Posterior vena cava (tissue), 2 donors: ENCODE data around the gene HSCB. TPM values are rescaled to one million over a fixed set of nuclear protein-coding genes. Genes with fewer than 3 reads are reported as not detected.
"Not testable (repeated sequence)": the region's sequence is repeated elsewhere in the genome, so short reads cannot be mapped to it uniquely, and the experiment has no call there.

Experiments used
- DNase-seq: peaks from one replicate; pipeline ENCODE4 v3.0.0-alpha.2; 2020; ENCODE audit warnings: low spot score
- intact Hi-C, 2 donors: fragments of 100-400 bp; cut with DNase I; formaldehyde crosslinking; loops; one replicate each; pipeline versions ENCODE4 v1.14.1 to v1.14.2; 2022 to 2023
- long read RNA-seq, 2 donors: library from polyadenylated mRNA; unstranded; transcript quantifications; one replicate each; pipeline ENCODE4 v2.0.0, GENCODE V29; 2020 to 2021
- total RNA-seq, 2 donors: library from RNA; stranded (reverse); fragmentation: NEBNext Ultra II Directional; extraction: Animal tissue kit (Norgen Biotek cat#: 25700); gene quantifications; one replicate each; pipeline ENCODE4 v1.2.1, GENCODE V29; 2021
- donor health status: DM: yes; HTN: yes; CAD: no.
- donor health status: DM: yes; HTN: yes; CAD: no.

Gene HSCB
- total RNA-seq: 10 to 100 TPM in 1 of 2 donors, 1 to 10 TPM in 1; 9.7 to 10.6 TPM
- long read RNA-seq, donor 1, partial matches to known transcripts: 0 of 1 reads
- long read RNA-seq, donor 1, other reads (novel, unspliced or antisense): 1 of 1 reads
- long read RNA-seq, donor 2, transcript HSCB-201 (6 exons, 1,114 nt): major isoform, 6 of 11 reads
- long read RNA-seq, donor 2, partial matches to known transcripts: 0 of 11 reads
- long read RNA-seq, donor 2, other reads (novel, unspliced or antisense): 2 of 11 reads

DNA sequence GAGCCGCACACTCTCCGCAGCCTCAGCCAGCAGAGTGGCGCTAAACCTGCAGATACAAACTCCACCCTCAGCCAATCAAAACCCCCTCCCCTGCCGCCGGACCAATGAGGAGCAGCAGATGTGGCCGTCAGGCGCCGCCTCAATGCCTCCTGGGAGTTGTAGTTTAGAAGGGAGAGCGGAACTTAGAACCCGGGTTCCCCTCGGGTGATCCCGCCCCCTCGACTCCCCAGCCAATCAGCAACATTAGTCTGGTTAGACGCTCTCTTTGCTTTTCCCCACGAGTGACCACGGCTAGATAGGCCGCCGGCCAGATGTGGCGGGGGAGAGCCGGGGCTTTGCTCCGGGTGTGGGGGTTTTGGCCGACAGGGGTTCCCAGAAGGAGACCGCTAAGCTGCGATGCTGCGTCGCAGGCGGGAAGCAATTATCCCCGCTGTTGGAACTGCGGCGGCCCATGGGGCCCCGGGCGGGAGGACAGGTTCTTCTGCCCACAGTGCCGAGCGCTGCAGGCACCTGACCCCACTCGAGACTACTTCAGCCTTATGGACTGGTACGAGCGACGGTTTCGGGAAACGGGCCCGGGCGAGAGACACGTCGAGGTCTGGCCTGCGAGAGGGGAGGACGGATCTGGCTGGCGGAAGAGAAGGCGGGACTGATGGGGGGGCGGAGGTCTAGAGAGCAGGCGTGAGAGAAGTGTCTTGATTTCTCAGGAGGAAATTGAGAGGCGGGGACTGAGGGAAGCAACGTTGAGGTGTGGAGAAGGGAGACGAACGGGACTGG is at the start of gene HSCB, which contains the start of gene CHEK2:
Gene HSCB, plus strand, starts transcription at position 255 of the 777 bp plus-strand sequence. Its CDS starts 57 bp downstream, at position 312.
Gene CHEK2, minus strand, starts transcription at position 36 of the 777 bp plus-strand sequence. CDS start 7,099 bp downstream, outside the sequence.
- peak; percentile 99 for DNase-seq
- intact Hi-C loops: no loop called here

DNA sequence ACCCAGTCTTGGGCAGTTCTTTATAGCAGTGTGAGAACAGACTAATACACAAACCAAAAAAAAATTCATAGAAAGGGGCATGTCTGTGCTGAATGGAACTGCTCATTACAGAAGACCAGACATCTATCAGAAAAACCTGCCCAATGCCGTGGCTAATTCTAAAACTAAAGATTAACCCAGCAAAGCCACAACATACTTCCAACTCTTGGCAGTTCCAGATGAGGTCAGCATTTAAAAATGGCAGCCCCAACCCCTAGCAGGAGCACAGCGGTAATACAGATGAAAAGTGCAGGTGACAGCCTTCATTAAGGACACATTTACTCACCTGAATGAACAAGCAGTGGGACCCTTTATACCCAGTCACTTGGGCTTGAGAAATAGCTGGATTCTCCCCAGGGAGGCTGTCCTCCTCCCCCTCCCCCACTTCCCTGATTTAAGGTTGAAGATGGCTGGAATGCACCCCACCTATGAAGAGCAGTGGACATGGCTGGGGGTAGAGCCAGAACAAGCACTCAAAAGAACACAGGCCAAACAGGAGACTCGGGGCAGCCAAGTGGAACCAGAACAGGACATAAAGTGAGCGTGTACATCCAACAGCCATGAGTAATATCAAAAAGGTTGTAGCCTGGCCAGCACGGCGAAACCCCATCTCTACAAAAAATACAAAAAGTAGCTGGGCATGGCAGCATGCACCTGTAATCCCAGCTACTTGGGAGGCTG is 48.6 kb upstream of the HSCB start:
- DNase-seq: not testable (repeated sequence)

DNA sequence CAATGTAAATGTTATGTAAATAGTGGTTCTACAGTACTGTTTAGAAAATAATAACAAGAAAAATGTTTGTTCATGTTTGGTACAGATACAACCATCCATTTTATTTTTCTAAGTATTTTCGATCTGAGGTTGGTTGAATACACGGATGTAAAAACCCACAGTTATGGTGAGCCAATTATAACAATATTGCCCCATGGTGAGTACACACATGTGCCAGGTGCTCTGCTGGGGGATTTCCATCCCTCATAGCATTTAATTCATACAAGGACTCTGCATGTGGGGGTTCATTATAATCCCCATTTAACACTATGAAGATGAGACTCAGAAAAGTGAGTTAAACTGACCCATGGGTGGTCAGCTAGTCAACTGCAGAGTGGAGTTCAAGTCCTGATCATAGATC is 38.9 kb upstream of the HSCB start:
- DNase-seq: no peak
- intact Hi-C loops: no loop called here

More for the DNA sequence above, 48.6 kb upstream of the HSCB start:
- intact Hi-C loops: not testable (repeated sequence)

DNA sequence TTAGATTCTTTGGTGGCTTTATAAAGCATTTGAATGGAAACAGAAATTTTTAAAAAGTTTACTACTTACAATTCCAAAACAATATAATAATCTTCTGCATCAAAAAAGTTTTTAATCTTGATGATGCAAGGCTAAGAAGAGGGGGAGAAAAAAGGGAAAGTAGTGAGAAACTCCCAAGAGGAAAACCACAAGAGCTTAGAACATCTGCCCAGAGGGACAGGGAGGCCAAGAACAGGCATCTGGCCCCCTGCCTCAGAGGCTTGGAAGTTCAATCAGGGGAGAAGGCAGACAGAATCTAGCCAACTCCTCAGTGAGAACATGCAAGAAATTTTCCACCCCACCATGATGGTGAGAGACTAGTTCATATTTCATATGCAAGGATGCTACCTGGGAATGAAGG is 38.4 kb upstream of the HSCB start:
- intact Hi-C loops: no loop called here
- no peak for DNase-seq

DNA sequence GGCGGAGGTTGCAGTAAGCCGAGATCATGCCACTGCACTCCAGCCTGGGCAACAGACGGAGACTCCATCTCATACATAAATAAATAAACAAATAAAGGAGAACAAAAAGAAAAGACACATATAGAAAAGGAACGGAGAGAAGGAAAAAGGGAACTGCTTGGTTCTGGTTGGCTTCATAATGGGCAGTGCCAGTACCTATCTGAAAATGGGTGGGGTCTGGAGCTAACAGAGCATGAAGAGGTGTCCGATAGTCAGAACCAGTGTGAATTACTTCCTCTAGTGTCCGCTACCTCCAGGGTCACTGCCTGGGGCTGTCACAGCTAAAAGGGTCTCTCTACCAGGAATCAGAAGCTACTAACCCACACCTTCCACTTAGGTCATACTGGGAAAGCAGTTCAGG is 35.0 kb upstream of the HSCB start:
- intact Hi-C loops: no loop called here
- no peak for DNase-seq

DNA sequence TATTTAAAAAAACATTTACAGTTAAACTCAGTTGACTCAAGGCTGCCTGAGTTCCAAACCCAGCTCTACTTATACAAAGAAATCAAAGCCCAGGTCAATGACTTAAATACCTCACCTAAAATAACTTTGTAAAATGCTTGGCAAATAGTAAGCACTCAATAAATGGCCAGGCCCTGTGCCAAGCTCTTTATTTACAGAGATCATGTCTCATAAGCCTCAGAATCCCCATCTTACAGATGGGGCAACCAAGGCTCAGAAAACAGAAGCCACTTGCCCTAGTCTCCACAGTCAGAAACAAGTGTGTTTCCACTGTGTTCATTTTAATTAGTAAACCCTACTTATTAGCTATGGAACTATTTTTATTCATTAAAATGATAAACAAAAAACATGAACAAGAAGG is 31.7 kb upstream of the HSCB start:
- intact Hi-C loops: no loop called here
- DNase-seq: no peak

DNA sequence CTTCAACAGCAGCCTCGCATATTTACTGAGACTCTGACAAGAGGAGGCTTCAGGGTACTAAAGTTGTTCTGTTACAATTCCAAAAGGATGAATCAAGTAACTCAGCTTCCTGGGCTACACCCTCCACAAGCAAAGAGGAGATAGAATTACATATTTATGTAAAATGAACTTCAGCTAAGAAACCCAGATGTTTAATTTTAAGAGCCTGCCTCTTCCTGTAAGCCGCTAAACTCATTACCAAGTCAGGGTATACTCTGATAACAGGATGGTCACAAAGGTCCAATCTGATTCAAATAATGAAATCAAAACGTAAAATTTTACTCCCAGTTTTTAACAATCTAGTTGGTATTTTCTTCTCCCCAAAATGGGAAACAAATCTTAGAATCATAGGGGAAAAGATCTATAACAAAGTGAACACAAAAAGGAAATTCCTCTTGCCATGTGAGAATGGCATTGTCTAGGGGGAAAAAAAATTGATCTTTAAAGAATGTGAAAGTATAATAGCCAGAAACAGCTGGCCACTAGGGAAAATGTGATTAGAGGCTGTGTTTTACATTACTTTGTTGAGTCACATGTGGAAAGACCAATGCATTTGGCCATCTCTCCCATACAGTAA is 31.2 kb upstream of the HSCB start:
- DNase-seq: no peak
- intact Hi-C loops: no loop called here

DNA sequence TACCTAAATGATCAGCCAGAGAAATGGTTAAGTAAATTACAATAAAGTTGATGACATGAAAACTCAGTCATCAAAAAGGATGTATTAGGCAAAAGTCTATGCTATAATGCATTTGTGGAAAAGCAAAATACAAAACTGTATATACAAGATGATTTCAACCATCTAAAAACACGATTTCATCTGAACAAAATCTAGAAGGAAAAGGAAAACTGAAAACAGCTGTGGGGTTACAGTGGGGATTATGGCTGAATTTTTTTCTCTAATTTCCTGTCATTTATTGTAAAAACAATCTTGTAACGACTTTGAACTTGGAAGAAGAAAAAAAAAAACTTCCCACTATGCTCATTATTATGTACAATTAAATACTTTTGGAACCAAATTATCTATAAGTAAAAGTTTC is 30.5 kb upstream of the HSCB start:
- intact Hi-C loops: no loop called here
- no peak for DNase-seq

GRCh38 chr22:28711820-28712777 is 29.7 kb upstream of the HSCB start:
- no peak for DNase-seq
- intact Hi-C loops: no loop called here

DNA sequence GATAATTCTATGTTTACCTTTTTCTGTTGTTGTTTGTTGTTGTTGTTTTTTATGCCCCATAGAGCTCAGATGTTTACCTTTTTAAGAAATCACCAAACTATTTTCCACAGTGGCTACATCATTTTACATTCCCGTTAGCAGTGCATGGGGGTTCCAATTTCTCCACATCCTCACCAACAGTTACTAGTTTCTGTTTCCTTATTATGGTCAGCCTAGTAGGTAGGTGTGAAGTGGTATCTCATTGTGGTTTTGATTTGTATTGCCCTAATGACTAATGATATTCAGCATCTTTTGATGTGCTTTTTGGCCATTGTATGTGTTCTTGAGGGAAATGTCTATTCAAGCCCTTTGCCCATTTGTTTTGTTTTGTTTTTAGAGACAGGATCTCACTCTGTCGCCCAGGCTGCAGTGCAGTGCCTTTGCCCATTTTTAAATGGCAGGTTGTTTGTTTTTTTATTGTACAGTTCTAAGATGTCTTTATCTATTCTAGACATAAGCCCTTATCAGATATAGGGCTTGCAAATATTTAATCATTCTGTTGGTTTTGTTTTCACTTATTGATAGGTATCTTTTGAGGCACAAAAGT is 27.7 kb upstream of the HSCB start:
- intact Hi-C loops: no loop called here
- DNase-seq: no peak

GRCh38 chr22:28715611-28716010 is 26.2 kb upstream of the HSCB start:
- intact Hi-C loops: no loop called here
- no peak for DNase-seq

- intact Hi-C loops: no loop called here
- DNase-seq: no peak
Observed at GRCh38 chr22:28716686-28717085, 25.2 kb upstream of the HSCB start.

DNA sequence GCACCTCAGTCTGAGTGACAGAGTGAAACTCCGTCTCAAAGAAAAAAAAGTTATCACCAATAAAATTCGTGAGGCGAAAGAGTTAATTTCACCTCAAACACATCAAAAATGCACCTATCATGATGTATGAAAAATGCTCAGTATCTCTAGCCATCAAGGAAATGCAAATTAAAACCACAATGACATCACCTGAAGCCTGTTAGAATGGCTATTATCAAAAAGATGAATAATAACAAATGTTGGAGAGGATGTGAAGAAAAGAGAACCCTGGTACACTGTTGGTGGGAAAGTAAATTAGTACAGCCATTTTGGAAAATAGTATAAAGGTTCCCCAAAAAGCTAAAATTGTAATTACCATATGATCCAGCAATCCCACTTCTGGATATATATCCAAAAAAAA is 23.8 kb upstream of the HSCB start:
- no peak for DNase-seq
- intact Hi-C loops: no loop called here

GRCh38 chr22:28728002-28728401 is 13.8 kb upstream of the HSCB start:
- intact Hi-C loops: no loop called here
- no peak for DNase-seq

DNA sequence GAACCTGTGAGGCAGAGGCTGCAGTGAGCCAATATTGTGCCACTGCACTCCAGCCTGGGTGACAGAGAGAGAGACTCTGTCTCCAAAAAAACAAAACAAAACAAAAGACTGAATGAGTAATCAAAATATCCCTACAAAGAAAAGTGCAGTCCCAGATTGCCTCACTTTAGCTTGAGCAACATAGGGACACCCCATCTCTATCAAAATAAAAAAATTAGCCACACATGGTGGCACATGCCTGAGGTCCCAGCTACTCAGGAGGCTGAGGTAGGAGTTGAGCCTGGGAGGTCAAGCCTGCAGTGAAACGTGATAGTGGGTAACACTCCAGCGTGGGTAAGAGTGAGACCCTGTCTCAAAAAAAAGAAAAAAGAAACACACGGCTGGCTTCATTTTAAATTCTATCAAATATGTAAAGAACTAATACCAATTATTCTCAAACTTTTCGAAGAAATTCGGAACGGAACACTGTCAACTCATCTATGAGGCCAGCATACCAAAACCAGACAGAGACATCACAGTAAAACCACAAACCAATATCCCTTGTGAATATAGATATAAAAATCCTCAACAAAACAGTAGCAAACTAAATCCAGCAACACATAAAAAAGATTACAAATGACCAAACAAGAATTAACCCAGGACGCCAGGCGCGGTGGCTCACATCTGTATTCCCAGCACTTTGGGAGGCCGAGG is 13.1 kb upstream of the HSCB start:
- no peak for DNase-seq
- intact Hi-C loops: no loop called here

DNA sequence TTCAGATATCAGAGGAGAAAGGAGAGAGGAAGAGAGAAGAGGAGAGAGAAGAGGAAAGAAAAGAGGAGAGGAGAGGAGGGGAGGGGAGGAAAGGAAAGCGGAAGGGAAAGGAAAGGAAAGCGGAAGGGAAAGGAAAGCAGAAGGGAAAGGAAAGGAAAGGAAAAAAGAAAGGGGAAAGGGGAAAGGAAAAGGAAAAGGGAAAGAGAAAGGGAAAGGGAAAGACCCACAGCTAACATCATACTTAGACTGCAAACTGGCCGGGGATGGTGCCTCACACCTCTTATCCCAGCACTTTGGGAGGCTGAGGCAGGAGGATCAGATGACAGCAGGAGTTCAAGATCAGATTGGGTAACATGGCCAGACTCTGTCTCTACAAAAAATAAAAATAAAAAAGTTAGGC is 11.7 kb upstream of the HSCB start:
- intact Hi-C loops: no loop called here
- DNase-seq: no peak

DNA sequence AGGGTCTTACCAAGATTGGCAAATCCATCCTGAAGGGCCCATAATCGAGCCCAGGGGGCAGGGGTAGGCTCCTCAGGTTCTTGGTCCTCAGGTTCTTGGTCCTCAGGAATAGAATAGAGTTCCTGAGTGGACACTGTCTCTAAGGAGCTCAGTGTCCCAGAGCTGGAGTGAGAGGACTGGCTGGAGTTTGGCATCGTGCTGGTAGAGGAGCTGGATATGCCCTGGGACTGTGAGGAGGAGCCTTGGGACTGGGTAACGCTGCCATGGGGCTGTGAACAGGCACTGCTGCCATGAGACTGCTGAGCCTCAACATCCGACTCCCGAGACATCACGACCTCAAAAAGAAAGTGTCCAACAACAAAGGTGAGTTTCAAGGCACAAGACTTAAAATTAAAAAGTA is 7.4 kb upstream of the HSCB start:
- no peak for DNase-seq
- intact Hi-C loops: no loop called here
